Endothelial cell of umbilical vein (primary cell): ENCODE results near the gene EXOC3L1. TPM values are rescaled to one million over a fixed set of nuclear protein-coding genes. Genes with fewer than 3 reads are reported as not detected.

ENCODE experiments used
- BruUV-seq: library from RNA; stranded (reverse); fragments of 400-500 nt; replicated peaks from 2 replicates; lab custom pipeline; 2021; lab: Mats Ljungman, UMichigan
- CTCF ChIA-PET: fragments of 300-600, 350-600 bp; sonication (Branson Sonifier 250); formaldehyde crosslinking; loops from one replicate; lab custom pipeline; 2021; ENCODE audit warnings: antibody characterized with exemption, inconsistent platforms; lab: Charles Lee
- POLR2A ChIA-PET: fragments of 300-600, 350-600 bp; sonication (Branson Sonifier 250); formaldehyde crosslinking; loops from one replicate; lab custom pipeline; 2021; ENCODE audit warnings: antibody characterized with exemption, inconsistent platforms; lab: Charles Lee
- DNase-seq: peaks from one replicate; pipeline ENCODE4 v3.0.0-alpha.2; 2011; ENCODE audit warnings: low read depth, low spot score
- FAIRE-seq: peaks from 2 replicates; lab custom pipeline; 2011; peaks lifted over from hg19 to GRCh38; lab: Jason Lieb, UNC
- H2AFZ ChIP-seq: 2 replicates; pipeline ENCODE4 v1.6.0; 2012; ENCODE audit warnings: low read depth, low read length, control low read depth, inconsistent platforms
- H3K27ac ChIP-seq: 2 replicates; pipeline ENCODE4 v1.5.1; 2011; ENCODE audit warnings: low read depth, mild to moderate bottlenecking, control low read depth, low read length, moderate library complexity; ENCODE audit not compliant: insufficient read depth
- H3K27me3 ChIP-seq, 2 experiments: 2 replicates each; pipeline versions ENCODE4 v1.6.0 to v1.6.1; 2011; ENCODE audit warnings: low read length in 2 of 2, mixed read lengths in 1 of 2; ENCODE audit not compliant: control insufficient read depth in 2 of 2, insufficient read depth in 2 of 2
- H3K36me3 ChIP-seq, 2 experiments: 2 replicates in 1 of 2; 3 replicates in 1 of 2; pipeline ENCODE4 v1.5.1; 2011; ENCODE audit warnings: low read length in 2 of 2, mild to moderate bottlenecking in 1 of 2, moderate library complexity in 1 of 2; ENCODE audit not compliant: control insufficient read depth in 2 of 2, insufficient read depth in 2 of 2; ENCODE audit errors: extremely low read depth in 1 of 2
- H3K4me1 ChIP-seq: 3 replicates; pipeline ENCODE4 v1.5.1; 2011; ENCODE audit warnings: mild to moderate bottlenecking, low read length; ENCODE audit not compliant: control insufficient read depth, insufficient read depth; ENCODE audit errors: extremely low read depth
- H3K4me2 ChIP-seq: 2 replicates; pipeline ENCODE4 v1.6.1; 2011; ENCODE audit warnings: low read length, control low read depth, mixed read lengths; ENCODE audit not compliant: insufficient read depth
- H3K4me3 ChIP-seq, 3 experiments: fragments of 200-600 bp in 1 of 3; sonication (generic), shearing (Covaris generic) in 1 of 3; replicated peaks in 1 of 3; 2 replicates each; pipeline ENCODE4 v1.5.1; 2011 to 2016; ENCODE audit warnings: control low read depth in 3 of 3, low read length in 3 of 3, mild to moderate bottlenecking in 2 of 3, inconsistent platforms in 1 of 3, low read depth in 1 of 3, moderate library complexity in 1 of 3; ENCODE audit not compliant: insufficient read depth in 1 of 3
- H3K79me2 ChIP-seq: 2 replicates; pipeline ENCODE4 v1.6.0; 2012; ENCODE audit warnings: low read length, inconsistent platforms; ENCODE audit not compliant: control insufficient read depth, insufficient read depth
- H3K9ac ChIP-seq: replicated peaks from 2 replicates; pipeline ENCODE3; 2011; ENCODE audit warnings: low read length, control low read depth; ENCODE audit not compliant: insufficient read depth; ENCODE audit errors: extremely low read depth
- H3K9me1 ChIP-seq: replicated peaks from 3 replicates; pipeline ENCODE4 v1.6.0; 2011; ENCODE audit warnings: mild to moderate bottlenecking, low read length; ENCODE audit not compliant: control insufficient read depth, insufficient read depth; ENCODE audit errors: extremely low read depth
- H3K9me3 ChIP-seq: replicated peaks from 2 replicates; pipeline ENCODE4 v1.5.1; 2012; ENCODE audit warnings: low read length, inconsistent platforms; ENCODE audit not compliant: control insufficient read depth, insufficient read depth
- H4K20me1 ChIP-seq: replicated peaks from 2 replicates; pipeline ENCODE3; 2011; ENCODE audit warnings: mild to moderate bottlenecking, low read length; ENCODE audit not compliant: control insufficient read depth, insufficient read depth; ENCODE audit errors: extremely low read depth
- EZH2 ChIP-seq: IDR thresholded peaks from 2 replicates; pipeline ENCODE4 v1.6.1; 2012; ENCODE audit warnings: borderline replicate concordance, low read depth, mild to moderate bottlenecking, moderate library complexity, low read length, inconsistent platforms; ENCODE audit not compliant: severe bottlenecking
- FOS ChIP-seq: IDR thresholded peaks from 2 replicates; pipeline ENCODE4 v1.6.1; 2011; ENCODE audit warnings: mild to moderate bottlenecking, low read length, moderate library complexity, borderline replicate concordance; ENCODE audit not compliant: insufficient read depth
- GATA2 ChIP-seq: IDR thresholded peaks from 2 replicates; pipeline ENCODE4 v1.7.0; 2011; ENCODE audit warnings: low read depth, mild to moderate bottlenecking, moderate library complexity, mixed read lengths, low read length; ENCODE audit not compliant: insufficient read length, insufficient read depth
- JUN ChIP-seq: IDR thresholded peaks from 2 replicates; pipeline ENCODE4 v1.6.1; 2011; ENCODE audit warnings: borderline replicate concordance, low read depth; ENCODE audit not compliant: insufficient read length, insufficient read depth
- MYC ChIP-seq: IDR thresholded peaks from one replicate; pipeline ENCODE4 v1.6.1; 2011; ENCODE audit warnings: mild to moderate bottlenecking, low read depth, low read length
- POLR2A ChIP-seq: IDR thresholded peaks from 2 replicates; pipeline ENCODE4 v1.6.1; 2012; ENCODE audit warnings: low read depth, mild to moderate bottlenecking, control low read depth, low read length
- POLR2AphosphoS5 ChIP-seq: IDR thresholded peaks from 2 replicates; pipeline ENCODE4 v1.6.1; 2012; ENCODE audit warnings: low read depth, mild to moderate bottlenecking, control low read depth, low read length, moderate library complexity; ENCODE audit not compliant: insufficient read depth
- dilution Hi-C: fragments of 300-500 bp; cut with MboI; formaldehyde crosslinking; loops from one replicate; pipeline ENCODE4 v1.15.0; 2019; ENCODE audit warnings: low sequenced_read_pairs; ENCODE audit not compliant: extremely low pct_ligation_motif_present
- intact Hi-C: fragments of 100-400 bp; cut with micrococcal nuclease; formaldehyde crosslinking; loops from one replicate; pipeline ENCODE4 v1.10.0; 2022
- polyA plus RNA-seq, 4 experiments: library from polyadenylated mRNA; depleted of rRNA in 3 of 4; stranded (reverse) in 3 of 4; unstranded in 1 of 4; fragments of >200 nt; gene quantifications; 2 replicates each; pipeline versions ENCODE4 v1.2.1 to v1.2.3, GENCODE V29; 2011 to 2012; ENCODE audit warnings: missing spikeins in 1 of 4
- total RNA-seq: library from RNA; stranded (reverse); gene quantifications from 2 replicates; pipeline ENCODE4 v1.2.3, GENCODE V29; 2021
- TF ChIP-seq, protein P1 (sequence below): IDR thresholded peaks from 2 replicates; pipeline ENCODE4 v1.6.1; 2011; ENCODE audit not compliant: insufficient read depth, insufficient read length
- TF ChIP-seq, protein P2 (sequence below), 2 donors: IDR thresholded peaks; 1 replicate in 1 of 2; 2 replicates in 1 of 2; pipeline ENCODE4 v1.5.1; 2011; ENCODE audit warnings: low read length in 2 of 2, mild to moderate bottlenecking in 2 of 2, moderate library complexity in 2 of 2, control low read depth in 1 of 2, inconsistent platforms in 1 of 2, low read depth in 1 of 2; ENCODE audit not compliant: insufficient read depth in 1 of 2; ENCODE audit errors: extremely low read depth in 1 of 2

EXOC3L1 gene
- total and polyA plus RNA-seq, 2 donors (not counting 3 experiments of a cell fraction or from before 2014, with no cell fraction given), result 10.8 to 11.6 TPM

DNA sequence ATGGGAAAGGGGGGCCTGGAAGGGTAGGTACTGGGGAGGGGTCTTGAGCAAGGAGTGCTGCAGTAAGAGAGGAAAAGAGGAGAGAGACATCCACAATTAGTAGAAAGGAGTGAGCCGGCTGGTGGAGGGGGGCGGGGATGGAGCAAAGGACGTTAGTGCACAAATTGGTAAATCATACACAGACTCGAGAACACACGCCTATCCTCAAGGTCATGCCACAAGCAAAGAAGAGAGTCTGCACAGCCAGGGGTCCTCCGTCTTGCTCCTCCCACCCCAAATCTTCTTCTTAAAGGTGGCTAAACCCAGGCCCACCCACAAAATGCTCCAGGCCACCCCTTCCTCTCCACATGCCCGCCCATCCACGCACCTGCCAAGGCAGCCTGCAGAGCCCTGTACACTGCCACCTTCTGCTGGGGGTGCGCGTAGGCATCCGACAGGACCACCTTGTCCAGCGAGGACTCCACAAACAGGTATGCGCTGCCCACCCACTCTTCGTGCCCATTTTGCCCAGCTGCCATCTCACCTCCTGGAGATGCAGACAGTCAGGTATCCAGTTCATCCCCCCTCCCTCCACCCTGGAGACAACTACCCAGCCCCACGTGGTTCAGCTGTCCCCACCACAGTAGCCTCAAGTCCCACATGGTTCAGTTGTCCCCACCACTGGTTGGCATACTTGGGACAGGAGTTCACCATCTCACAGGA, 33.6 kb downstream of the EXOC3L1 start:
- dilution Hi-C loops, result no loop called here
- no peak overlapping the region for H3K4me3 ChIP-seq

DNA sequence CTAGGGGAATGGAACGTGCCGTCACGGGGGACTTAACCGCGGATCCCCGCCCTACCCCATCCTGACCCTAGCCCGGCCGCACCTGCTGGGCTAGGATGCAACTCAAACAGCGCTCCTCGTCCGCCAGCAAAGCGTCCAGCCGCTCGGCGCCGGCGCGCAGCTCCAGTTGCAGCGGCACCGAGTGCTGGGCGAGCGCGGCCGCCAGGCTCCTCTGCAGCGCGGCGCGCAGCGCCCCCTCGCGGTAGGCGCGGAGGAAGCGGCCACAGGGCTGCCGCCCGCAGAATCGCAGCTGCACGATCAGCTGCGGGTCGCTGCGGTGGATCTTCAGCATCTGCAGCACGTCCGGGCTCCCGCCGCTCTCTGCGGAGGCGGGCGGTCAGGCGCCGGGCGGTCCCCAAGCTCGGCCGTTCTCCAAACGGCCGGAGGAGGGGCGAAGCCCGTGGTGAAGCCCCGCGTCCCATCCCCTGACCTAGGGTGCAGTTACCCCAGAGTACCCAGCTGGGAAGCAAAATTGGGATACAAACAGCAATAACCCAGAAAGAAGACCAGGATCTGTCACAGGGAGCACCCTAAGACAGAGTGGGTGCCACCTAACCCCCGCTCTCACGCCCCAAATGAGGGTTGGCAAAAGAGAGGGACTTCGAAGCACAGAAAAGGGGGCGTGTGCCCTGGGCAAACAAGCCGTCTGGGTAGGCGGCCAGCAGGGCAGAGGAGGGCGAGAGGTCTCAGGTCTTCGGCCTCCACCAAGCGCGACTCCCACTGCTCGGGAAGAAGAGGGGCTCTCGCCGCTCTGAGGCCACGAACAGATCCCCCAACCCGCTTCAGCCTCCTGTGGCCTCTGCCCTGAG, 34.4 kb downstream of the EXOC3L1 start:
- peak overlapping the region in 1 of 3 experiments; percentile 15 for H3K4me3 ChIP-seq
- H3K79me2 ChIP-seq, result no peaks in the 10 kb centered on the region
- ChIA-PET CTCF (interaction anchor here (0.6 to 8.2 kb wide), 66 partner anchors 9 to 325 kb away, joined by 3 to 302 read pairs (median 7); partner anchors contain the start of genes CDH16, CES3, CES4A and CIAO2B), POLR2A (interaction anchor here (1.2 kb wide), 1 partner anchor 137 kb away, joined by 12 read pairs; no protein-coding TSS in a partner anchor)
- H3K9ac ChIP-seq, result no peak overlapping the region
- no peaks in the 10 kb centered on the region for H3K36me3 ChIP-seq
- no TSS peak for BruUV-seq
- peak overlapping the region; percentile 44 for H3K4me2 ChIP-seq
- H3K4me1 ChIP-seq, result peaks cover 4% of the 10 kb centered on the region
- TF ChIP-seq FOS, result no peak
- no peak for TF ChIP-seq MYC
- TF ChIP-seq, protein P1, sequence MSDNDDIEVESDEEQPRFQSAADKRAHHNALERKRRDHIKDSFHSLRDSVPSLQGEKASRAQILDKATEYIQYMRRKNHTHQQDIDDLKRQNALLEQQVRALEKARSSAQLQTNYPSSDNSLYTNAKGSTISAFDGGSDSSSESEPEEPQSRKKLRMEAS, result no peak
- no peak for TF ChIP-seq JUN
- TF ChIP-seq POLR2AphosphoS5, result peak; percentile 48
- peak; percentile 62 for TF ChIP-seq EZH2
- TF ChIP-seq GATA2, result no peak
- peak; percentile 24 for TF ChIP-seq POLR2A
- TF ChIP-seq, protein P2, sequence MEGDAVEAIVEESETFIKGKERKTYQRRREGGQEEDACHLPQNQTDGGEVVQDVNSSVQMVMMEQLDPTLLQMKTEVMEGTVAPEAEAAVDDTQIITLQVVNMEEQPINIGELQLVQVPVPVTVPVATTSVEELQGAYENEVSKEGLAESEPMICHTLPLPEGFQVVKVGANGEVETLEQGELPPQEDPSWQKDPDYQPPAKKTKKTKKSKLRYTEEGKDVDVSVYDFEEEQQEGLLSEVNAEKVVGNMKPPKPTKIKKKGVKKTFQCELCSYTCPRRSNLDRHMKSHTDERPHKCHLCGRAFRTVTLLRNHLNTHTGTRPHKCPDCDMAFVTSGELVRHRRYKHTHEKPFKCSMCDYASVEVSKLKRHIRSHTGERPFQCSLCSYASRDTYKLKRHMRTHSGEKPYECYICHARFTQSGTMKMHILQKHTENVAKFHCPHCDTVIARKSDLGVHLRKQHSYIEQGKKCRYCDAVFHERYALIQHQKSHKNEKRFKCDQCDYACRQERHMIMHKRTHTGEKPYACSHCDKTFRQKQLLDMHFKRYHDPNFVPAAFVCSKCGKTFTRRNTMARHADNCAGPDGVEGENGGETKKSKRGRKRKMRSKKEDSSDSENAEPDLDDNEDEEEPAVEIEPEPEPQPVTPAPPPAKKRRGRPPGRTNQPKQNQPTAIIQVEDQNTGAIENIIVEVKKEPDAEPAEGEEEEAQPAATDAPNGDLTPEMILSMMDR (IDR thresholded peaks at IDR 0.05; ENCODE audit: extremely low read depth in 1 of 2, insufficient read depth in 1 of 2, low read depth in 1 of 2, low read length in 2 of 2), result peak; percentile 89 to 96
- H3K27me3 ChIP-seq, result peaks cover 2% of the 10 kb centered on the region in 2 experiments
- H4K20me1 ChIP-seq, result no peaks in the 10 kb centered on the region
- no peak overlapping the region for H2AFZ ChIP-seq
- dilution Hi-C loops (no loop called here), intact Hi-C loops (loop anchor here (1.0 kb wide), 3 partner anchors 51 to 178 kb away; no protein-coding TSS in a partner anchor)
- peak; percentile 60 for DNase-seq
- no peaks in the 10 kb centered on the region for H3K9me3 ChIP-seq
- H3K27ac ChIP-seq, result no peak overlapping the region
- H3K9me1 ChIP-seq, result no peaks in the 10 kb centered on the region
- FAIRE-seq, result peak; percentile 86

More for the DNA sequence above, 33.6 kb downstream of the EXOC3L1 start:
- BruUV-seq, result no TSS peak
- H3K9ac ChIP-seq, result no peak overlapping the region
- ChIA-PET POLR2A (no interaction called here), CTCF (interaction anchor here (1.3 to 8.2 kb wide), 15 partner anchors 18 to 203 kb away, joined by 5 to 302 read pairs (median 20); no protein-coding TSS in a partner anchor)
- H4K20me1 ChIP-seq, result no peaks in the 10 kb centered on the region
- no peak overlapping the region for H3K27ac ChIP-seq
- H3K36me3 ChIP-seq, result no peaks in the 10 kb centered on the region
- H3K27me3 ChIP-seq, result peaks cover 2% of the 10 kb centered on the region in 2 experiments
- H3K4me2 ChIP-seq, result no peak overlapping the region
- DNase-seq (no peak), FAIRE-seq (no peak)
- no peaks in the 10 kb centered on the region for H3K79me2 ChIP-seq
- no peak overlapping the region for H2AFZ ChIP-seq
- TF ChIP-seq, protein P1, result no peak
- no peak for TF ChIP-seq POLR2AphosphoS5
- intact Hi-C loops, result no loop called here
- H3K9me1 ChIP-seq, result no peaks in the 10 kb centered on the region
- no peaks in the 10 kb centered on the region for H3K9me3 ChIP-seq
- peaks cover 4% of the 10 kb centered on the region for H3K4me1 ChIP-seq
